Ascending aorta (tissue), 2 donors: ENCODE data around the gene EPHA8. TPM values are rescaled to one million over a fixed set of nuclear protein-coding genes. Genes with fewer than 3 reads are reported as not detected.

Experiments used
- DNase-seq, 2 donors: peaks; one replicate each; pipeline ENCODE4 v3.0.0-alpha.2; 2019; ENCODE audit warnings: low spot score in 2 of 2
- H3K27ac ChIP-seq, 2 donors: fragments of 200-600 bp; sonication (generic); one replicate each; pipeline ENCODE4 v1.5.1; 2016 to 2017; ENCODE audit warnings: mild to moderate bottlenecking in 1 of 2
- H3K27me3 ChIP-seq: fragments of 200-600 bp; sonication (generic); one replicate; pipeline ENCODE4 v1.5.1; 2017
- H3K36me3 ChIP-seq, 2 donors: fragments of 200-600 bp; sonication (generic); one replicate each; pipeline ENCODE4 v1.5.1; 2016
- H3K4me1 ChIP-seq, 2 donors: fragments of 200-600 bp; sonication (generic); one replicate each; pipeline ENCODE4 v1.5.1; 2016 to 2017; ENCODE audit warnings: mild to moderate bottlenecking in 1 of 2
- H3K4me3 ChIP-seq, 2 donors: fragments of 200-600 bp; sonication (generic); one replicate each; pipeline ENCODE4 v1.5.1; 2016 to 2017; ENCODE audit warnings: mild to moderate bottlenecking in 1 of 2
- H3K9me3 ChIP-seq, 2 donors: fragments of 200-600 bp; sonication (generic); one replicate each; pipeline ENCODE4 v1.5.1; 2016
- intact Hi-C: fragments of 100-400 bp; cut with DNase I; formaldehyde crosslinking; loops from one replicate; pipeline ENCODE4 v1.15.1; 2023
- total RNA-seq: library from RNA; depleted of rRNA; stranded (reverse); fragments of >200 nt; gene quantifications from one replicate; pipeline ENCODE4 v1.1.0, GENCODE V29; 2016
- TF ChIP-seq, protein P1 (sequence below), 3 experiments: fragments of 200-600 bp in 2 of 3; fragments of 450-650 bp in 1 of 3; sonication (generic) in 2 of 3; IDR thresholded peaks; one replicate each; pipeline ENCODE4 v1.5.1; 2016 to 2019; ENCODE audit warnings: antibody characterized with exemption in 3 of 3, mild to moderate bottlenecking in 1 of 3, moderate library complexity in 1 of 3

Gene EPHA8
- total RNA-seq, 1 donor from 2014 or later: not detected

- H3K4me1 ChIP-seq: no peaks in the 10 kb centered on the region
- no peaks in the 10 kb centered on the region for H3K27me3 ChIP-seq
- H3K27ac ChIP-seq: no peak overlapping the region
- intact Hi-C loops: no loop called here
- TF ChIP-seq, protein P1, sequence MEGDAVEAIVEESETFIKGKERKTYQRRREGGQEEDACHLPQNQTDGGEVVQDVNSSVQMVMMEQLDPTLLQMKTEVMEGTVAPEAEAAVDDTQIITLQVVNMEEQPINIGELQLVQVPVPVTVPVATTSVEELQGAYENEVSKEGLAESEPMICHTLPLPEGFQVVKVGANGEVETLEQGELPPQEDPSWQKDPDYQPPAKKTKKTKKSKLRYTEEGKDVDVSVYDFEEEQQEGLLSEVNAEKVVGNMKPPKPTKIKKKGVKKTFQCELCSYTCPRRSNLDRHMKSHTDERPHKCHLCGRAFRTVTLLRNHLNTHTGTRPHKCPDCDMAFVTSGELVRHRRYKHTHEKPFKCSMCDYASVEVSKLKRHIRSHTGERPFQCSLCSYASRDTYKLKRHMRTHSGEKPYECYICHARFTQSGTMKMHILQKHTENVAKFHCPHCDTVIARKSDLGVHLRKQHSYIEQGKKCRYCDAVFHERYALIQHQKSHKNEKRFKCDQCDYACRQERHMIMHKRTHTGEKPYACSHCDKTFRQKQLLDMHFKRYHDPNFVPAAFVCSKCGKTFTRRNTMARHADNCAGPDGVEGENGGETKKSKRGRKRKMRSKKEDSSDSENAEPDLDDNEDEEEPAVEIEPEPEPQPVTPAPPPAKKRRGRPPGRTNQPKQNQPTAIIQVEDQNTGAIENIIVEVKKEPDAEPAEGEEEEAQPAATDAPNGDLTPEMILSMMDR (IDR thresholded peaks at IDR 0.05): no peak
- no peak overlapping the region for H3K4me3 ChIP-seq
- H3K36me3 ChIP-seq: no peaks in the 10 kb centered on the region
- no peaks in the 10 kb centered on the region for H3K9me3 ChIP-seq
- no peak for DNase-seq
Measured at GRCh38 chr1:22550021-22550420, 13.3 kb upstream of the EPHA8 start.

DNA sequence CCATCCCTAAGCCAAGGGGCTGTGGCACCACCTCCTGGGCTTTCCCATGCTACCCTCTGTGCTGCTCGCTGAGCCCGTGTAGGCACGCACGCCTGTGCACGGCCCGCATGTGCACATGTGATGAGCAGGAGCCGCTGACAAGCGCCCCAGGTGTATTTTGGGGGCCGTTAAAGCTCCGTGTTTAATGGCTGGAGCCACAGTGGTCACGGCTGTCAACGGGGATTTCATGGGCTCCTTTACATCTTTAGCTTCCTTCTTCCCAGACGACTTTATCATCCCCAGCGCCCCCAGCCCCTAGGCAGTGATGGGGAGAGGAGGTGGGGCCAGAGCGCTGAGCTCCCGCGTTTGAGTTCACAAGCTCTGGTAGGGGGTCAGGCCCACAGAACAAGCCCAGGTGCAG, 11.7 kb upstream of the EPHA8 start:
- TF ChIP-seq, protein P1 (IDR thresholded peaks at IDR 0.05): no peak
- intact Hi-C loops: no loop called here
- H3K27me3 ChIP-seq: no peaks in the 10 kb centered on the region
- H3K36me3 ChIP-seq: no peaks in the 10 kb centered on the region
- H3K27ac ChIP-seq: no peak overlapping the region
- no peak for DNase-seq
- H3K4me3 ChIP-seq: no peak overlapping the region
- no peaks in the 10 kb centered on the region for H3K4me1 ChIP-seq
- no peaks in the 10 kb centered on the region for H3K9me3 ChIP-seq

DNA sequence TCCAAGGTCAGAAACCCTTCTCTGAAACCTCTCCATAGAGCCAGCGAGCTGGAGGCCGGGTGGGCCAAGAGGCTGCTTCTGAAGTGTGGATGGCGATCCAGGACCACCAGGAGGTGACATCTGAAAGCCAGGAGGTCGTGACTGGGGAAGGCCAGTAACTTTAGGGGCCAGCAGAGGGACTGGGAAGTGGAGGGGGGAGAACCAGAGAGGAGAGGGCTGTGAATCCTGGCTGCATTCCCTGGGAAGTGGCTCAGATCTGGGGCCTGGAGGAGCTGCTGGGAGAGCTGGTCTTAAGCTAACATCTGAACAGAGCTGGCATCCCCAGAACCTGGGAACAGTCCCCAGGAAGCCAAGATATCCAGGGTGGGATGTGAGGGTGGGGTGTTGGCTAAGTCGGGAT, 11.3 kb upstream of the EPHA8 start:
- H3K27me3 ChIP-seq: no peaks in the 10 kb centered on the region
- TF ChIP-seq, protein P1 (IDR thresholded peaks at IDR 0.05): no peak
- no peak overlapping the region for H3K27ac ChIP-seq
- H3K4me1 ChIP-seq: no peaks in the 10 kb centered on the region
- H3K9me3 ChIP-seq: no peaks in the 10 kb centered on the region
- no peak overlapping the region for H3K4me3 ChIP-seq
- DNase-seq: no peak
- H3K36me3 ChIP-seq: no peaks in the 10 kb centered on the region
- intact Hi-C loops: no loop called here

GRCh38 chr1:22553104-22553880, 10.0 kb upstream of the EPHA8 start:
- intact Hi-C loops: no loop called here
- Histone ChIP-seq H3K27ac (no peak overlapping the region), H3K27me3 (no peaks in the 10 kb centered on the region), H3K4me3 (no peak overlapping the region), H3K4me1 (no peaks in the 10 kb centered on the region), H3K9me3 (no peaks in the 10 kb centered on the region), H3K36me3 (no peaks in the 10 kb centered on the region)
- TF ChIP-seq, protein P1 (IDR thresholded peaks at IDR 0.05): no peak
- DNase-seq: no peak

- H3K27ac ChIP-seq: no peak overlapping the region
- no peaks in the 10 kb centered on the region for H3K4me1 ChIP-seq
- TF ChIP-seq, protein P1 (IDR thresholded peaks at IDR 0.05): no peak
- intact Hi-C loops: no loop called here
- H3K9me3 ChIP-seq: no peaks in the 10 kb centered on the region
- DNase-seq: no peak
- H3K4me3 ChIP-seq: no peak overlapping the region
- no peaks in the 10 kb centered on the region for H3K27me3 ChIP-seq
- H3K36me3 ChIP-seq: no peaks in the 10 kb centered on the region
Measured at GRCh38 chr1:22553991-22554522, 9.2 kb upstream of the EPHA8 start.
